Measurements from ENCODE around the gene CAMK2B.

- TF ChIP-seq, protein P1, sequence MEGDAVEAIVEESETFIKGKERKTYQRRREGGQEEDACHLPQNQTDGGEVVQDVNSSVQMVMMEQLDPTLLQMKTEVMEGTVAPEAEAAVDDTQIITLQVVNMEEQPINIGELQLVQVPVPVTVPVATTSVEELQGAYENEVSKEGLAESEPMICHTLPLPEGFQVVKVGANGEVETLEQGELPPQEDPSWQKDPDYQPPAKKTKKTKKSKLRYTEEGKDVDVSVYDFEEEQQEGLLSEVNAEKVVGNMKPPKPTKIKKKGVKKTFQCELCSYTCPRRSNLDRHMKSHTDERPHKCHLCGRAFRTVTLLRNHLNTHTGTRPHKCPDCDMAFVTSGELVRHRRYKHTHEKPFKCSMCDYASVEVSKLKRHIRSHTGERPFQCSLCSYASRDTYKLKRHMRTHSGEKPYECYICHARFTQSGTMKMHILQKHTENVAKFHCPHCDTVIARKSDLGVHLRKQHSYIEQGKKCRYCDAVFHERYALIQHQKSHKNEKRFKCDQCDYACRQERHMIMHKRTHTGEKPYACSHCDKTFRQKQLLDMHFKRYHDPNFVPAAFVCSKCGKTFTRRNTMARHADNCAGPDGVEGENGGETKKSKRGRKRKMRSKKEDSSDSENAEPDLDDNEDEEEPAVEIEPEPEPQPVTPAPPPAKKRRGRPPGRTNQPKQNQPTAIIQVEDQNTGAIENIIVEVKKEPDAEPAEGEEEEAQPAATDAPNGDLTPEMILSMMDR (conservative IDR thresholded peaks at IDR 0.05), result no peak
- TF ChIP-seq ZFX (IDR thresholded peaks at IDR 0.05), result no peak
These were observed 142.0 kb downstream of the CAMK2B start for GRCh38 chr7:44183386-44183785.
